Measurements from ENCODE around the gene MYH10.
"Not testable (repeated sequence)": the region's sequence is repeated elsewhere in the genome, so short reads cannot be mapped to it uniquely, and the experiment has no call there.

The MYH10 gene

GRCh38 chr17:8542599-8543502, 87.7 kb downstream of the MYH10 start:
- DNase-seq: no peak

GRCh38 chr17:8539976-8540375, 90.5 kb downstream of the MYH10 start:
- DNase-seq: not testable (repeated sequence)

- no peak for DNase-seq
Measured at GRCh38 chr17:8537734-8538133, 92.8 kb downstream of the MYH10 start.

DNA sequence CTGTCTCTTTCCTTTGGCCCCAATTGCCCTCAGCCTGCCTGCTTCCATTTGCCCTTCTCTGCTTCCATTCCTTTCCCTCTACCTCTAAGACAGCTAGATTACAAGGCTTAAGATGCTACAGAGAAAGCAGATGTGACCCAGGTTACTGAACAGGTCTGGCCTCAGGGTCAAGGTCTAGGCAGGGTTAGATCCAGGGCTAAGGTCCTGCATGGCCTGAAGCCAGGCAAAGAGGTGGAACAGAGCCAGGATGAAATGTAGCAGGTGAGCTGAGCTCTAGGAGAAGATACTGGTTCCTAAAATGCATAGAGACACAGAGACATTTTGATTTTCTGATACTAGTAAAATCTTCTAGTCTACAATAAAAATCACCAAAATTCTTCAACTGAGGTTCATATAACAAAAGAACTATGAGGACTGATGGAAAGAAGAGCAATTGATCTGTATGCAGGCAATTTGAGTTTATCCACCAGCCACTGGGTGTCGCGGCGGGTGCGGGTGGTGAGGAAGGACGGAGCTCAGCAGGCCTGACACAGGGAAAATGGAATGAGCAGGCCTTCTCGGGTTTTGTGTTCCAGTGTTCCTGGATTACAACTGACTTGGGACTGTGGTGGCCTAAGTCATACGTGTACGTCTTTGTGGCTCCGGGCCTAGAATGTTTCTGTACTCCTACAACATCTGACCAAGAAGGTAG, 95.9 kb downstream of the MYH10 start:
- no peak for DNase-seq

DNA sequence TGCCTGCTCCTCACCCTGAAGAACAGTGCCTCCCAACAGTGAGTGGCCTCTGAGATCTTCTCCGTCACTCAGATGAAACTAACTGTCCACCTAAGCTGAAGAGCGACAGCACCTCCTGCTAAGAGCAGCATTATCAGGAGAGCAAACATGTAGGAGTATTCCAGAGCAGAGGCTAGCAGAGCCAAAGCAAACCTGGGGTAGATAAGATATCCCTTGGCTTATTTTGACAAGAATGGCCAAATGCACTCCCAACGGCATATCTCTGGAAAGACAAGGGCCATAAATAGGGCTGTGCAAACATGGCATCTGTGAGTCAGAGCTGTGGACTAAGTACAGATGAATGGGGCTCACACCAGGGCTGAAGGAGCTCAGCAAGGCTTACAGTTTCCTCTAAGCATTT, 98.5 kb downstream of the MYH10 start:
- DNase-seq: no peak

GRCh38 chr17:8522577-8522976, 107.9 kb downstream of the MYH10 start:
- no peak for DNase-seq

DNA sequence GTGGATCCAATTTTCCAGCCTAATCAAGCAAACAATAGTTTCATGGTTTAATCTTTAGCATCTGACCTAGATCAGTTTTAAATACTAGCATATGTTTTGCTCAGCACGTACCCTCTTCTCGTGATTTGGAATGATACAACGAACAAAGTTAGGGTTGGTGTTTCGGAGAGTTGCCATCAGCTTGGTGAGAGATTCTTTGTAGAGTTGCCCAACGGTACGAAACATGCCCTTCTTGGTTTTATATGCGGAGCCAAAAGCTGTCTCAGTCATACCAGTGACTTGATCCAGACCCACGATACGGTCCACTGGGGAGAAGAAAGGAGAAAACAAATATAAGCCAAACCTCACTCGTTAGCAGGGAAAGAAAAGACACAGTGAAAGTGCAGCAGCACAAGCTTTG, 109.5 kb downstream of the MYH10 start:
- DNase-seq: no peak

DNA sequence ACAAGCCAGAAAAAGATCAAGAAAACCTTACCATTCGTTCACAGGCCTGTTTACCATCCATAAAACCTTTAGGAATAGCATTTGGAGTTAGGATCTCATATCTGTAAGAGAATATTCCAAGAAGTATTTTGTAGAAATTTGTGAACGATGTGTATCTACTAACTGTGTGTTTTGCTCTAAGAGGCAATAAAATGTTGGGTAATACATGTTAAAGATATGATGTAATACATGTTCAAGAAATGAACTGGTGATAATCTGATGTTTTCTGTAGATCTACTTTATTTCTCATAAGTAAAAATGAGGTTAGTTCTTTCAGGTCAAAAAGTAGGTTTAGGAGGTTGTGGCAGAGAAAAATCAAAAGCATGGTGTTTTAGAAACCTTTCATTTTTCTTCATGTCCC, 111.7 kb downstream of the MYH10 start:
- no peak for DNase-seq

GRCh38 chr17:8518326-8518725, 112.2 kb downstream of the MYH10 start:
- DNase-seq: no peak

- no peak for DNase-seq
Measured at GRCh38 chr17:8514801-8515200, 115.7 kb downstream of the MYH10 start.

DNA sequence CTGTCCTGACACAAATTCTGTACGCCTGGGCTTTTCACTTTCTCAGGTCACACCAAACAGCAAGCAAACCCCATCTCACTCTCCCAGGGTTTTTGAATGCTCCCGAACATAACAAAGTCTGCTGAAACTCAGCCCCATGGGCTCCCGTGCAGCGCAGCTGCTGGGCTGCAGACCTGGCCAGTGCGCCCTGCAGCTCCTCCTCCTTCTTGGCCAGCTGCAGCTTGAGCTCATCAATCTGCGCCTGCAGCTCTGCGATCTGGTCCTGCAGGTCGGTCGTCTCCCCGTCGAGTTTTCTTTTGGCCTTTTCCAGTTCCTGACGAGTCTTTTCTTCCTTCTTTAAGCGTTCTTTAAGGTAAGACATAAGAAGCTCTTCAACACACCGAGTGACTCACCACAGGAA, 124.4 kb downstream of the MYH10 start:
- DNase-seq: no peak

DNA sequence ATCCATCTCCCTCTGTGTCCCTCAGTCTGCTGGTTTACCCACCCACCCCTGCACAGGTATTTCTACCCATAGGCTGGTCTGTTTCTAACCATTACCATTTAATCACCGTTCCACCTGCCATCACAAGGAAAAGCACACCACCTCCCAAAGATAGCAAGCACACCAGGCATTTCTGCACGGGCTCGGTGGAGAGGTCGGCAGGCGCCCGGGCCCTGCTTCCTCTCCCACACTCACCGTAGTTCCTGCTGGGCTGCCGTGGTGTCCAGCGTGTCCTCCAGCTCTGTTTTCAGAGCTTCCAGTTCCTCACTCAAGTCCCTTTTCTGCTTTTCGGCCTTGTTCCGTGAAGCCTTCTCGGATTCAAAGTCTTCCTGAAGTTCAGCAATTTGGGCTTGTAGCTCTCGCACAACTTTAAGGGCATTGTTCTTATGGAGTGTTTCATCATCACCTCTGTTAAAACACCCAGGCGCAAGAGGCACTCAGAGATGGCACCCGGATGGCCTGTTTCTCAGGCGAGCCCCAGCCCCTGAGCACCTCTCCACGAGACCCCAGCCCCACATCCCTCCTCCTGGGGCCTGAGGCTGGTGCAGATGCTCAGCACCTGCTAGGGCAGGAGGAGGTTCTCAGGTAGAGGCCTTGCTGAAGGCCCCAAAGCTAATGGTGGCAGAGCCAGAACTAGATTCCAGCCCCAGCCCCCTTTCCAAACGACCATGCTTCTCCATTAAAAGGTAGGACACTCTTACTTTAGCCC, 125.9 kb downstream of the MYH10 start:
- DNase-seq: no peak

GRCh38 chr17:8503807-8504206, 126.7 kb downstream of the MYH10 start:
- DNase-seq: no peak

- no peak for DNase-seq
Measured at GRCh38 chr17:8503368-8503767, 127.2 kb downstream of the MYH10 start.

GRCh38 chr17:8502126-8502525, 128.4 kb downstream of the MYH10 start:
- no peak for DNase-seq

GRCh38 chr17:8500609-8501008, 129.9 kb downstream of the MYH10 start:
- no peak for DNase-seq

DNA sequence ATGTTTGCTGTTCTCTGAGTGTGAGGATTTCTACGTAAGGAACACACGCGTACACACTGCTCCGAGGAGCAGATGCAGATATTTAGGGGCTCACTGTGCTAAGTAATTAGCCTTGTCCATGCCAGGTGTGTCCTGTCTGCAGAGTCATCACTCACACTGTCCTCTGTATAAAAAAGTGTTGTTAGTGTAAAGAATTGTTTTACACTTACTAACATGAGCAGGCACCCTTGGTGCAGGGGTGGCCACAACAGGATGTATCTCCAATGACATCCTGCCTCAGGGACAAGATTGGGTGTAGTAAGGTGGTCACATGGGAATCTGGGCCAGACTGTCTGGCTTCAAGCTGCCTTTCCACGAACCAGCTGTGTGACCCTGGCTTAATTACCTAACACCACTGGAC, 130.9 kb downstream of the MYH10 start:
- DNase-seq: no peak

- no peak for DNase-seq
Measured at GRCh38 chr17:8499171-8499570, 131.4 kb downstream of the MYH10 start.

DNA sequence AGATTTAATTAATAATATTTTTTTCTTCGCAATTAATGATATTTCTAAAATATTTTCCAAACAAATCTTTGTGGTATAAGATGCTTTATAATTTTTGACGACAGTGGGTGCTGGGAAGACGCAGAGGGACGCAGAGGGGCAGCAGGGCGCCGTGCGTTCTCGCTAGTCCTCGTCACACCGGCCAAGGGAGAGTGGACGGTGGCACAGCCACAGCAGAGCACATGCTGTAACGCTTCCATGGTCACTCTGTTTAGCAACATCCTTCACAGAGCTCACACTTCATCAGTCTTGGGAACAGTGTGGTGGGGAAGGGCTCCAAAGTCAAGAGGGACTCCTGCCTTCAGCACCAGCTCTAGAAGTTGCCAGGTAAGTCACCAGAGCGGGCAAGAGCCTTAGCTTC, 134.4 kb downstream of the MYH10 start:
- no peak for DNase-seq

- DNase-seq: no peak
Measured at GRCh38 chr17:8494506-8495111, 135.9 kb downstream of the MYH10 start.

DNA sequence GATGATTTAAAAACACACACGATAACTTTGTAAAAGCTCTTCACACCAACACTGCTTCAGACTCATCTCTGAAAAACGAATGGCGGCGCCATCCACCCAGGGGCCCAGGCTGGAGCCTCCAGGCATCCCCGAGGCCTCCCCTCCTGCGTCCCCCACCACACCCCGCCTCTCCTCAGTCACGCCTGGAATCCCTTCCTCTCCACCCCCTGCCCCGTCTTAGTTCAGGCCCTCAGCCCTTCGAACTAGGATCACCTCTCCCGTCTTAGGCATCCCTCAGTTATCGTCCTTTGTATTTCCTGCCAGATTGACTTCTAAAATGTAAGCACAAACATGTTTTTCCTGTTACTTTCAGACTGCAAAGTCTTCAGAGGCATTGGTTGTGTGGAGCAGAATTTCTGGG, 136.5 kb downstream of the MYH10 start:
- no peak for DNase-seq

- no peak for DNase-seq
Measured at GRCh38 chr17:8492121-8492520, 138.4 kb downstream of the MYH10 start.

All from NCI-H510A (cell line).